Fibroblast of peridontal ligament (primary cell): Measurements from ENCODE around the gene TMOD2.

Source experiments
- DNase-seq: peaks from one replicate; pipeline ENCODE4 v3.0.0-alpha.2; 2010; ENCODE audit errors: extremely low read depth

The TMOD2 gene

DNA sequence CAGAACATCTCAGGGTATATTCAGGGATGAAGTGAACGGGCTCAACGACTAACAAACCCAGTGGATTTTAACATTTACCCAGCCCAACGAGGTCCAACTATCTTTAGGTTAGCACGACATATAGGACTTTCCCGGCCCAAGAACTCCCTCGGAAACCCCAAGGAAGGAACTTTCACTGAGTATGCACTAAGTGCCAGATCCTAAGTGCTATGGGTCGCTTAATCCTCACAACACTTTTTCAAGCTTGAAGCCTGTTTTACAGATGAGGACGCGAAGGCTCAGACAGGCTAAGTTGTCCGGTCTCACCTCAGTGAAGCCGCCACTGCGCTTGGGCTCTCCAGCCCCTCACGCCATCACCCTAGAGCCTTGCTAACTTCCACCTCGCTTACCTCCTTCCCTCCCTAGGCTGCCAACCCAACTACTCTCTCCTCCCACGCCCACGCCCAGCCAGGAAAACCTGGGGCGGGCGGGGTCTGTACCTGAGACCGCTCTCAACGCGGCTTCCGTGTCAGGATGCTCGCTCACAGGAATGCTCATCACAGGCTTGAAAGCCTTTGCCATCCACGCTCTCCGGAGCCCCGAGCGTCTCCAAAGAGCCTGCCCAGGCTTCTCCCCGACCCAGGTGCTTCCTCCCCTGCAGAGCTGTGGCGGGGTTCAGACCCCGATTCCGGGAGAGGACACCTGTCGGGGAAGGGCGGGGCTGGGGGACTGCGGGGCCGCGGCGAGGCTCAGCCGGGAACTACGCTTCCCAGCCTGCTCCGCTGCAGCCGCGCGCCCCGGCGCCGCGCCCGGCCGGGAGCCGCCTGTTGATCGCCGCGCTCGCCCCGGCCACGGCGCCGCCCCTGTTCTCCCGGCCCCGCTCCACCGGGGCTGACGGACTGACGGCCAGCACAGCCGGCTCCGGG, at the start of gene TMOD2:
TMOD2 (plus strand) TSS at position 806 of the 905 bp plus-strand sequence. CDS start 14,845 bp downstream, outside the sequence.
- DNase-seq: peak; percentile 18

- DNase-seq: no peak
Measured at GRCh38 chr15:51702710-51703109, 48.7 kb upstream of the TMOD2 start.

DNA sequence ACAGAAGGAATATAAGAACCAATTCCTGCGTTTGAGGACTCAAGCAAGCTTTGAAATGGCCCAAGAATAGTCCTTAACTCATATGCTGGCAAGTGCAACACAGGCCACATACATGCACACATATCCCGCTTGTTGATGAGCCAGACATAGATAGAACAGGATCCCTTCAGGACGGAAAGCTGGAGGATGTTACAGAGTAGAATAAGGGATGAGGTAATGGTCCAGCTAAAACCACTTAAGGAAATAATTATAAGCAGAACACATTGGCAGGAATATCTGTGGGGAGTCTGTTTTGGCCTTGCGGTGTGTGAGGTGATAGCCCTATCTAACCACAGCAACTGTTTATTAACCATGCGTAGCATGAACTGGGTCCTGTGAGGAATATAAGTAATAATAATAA, 45.1 kb upstream of the TMOD2 start:
- peak; percentile 22 for DNase-seq

GRCh38 chr15:51706926-51707608, 44.3 kb upstream of the TMOD2 start:
- DNase-seq: no peak

DNA sequence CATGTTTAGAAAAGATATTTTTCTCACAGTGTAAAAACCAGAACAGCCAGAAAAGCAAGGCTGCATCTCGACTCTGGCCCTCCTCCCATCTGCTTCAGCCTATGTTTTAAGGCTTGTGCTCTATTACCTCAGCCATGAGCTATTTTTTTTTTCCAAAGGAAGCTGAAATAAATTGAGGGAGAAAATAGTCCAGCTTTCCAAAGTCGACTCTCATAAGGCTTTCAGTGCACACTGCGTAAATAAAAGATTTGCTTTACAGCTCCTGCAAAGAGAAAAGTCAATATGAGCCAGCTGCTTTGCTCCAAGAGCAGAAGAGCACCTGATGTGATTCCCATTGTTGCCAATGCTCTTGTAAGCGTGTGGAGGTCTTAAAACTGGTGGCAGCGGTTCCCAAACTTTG, 43.4 kb upstream of the TMOD2 start:
- no peak for DNase-seq

GRCh38 chr15:51709031-51709430, 42.4 kb upstream of the TMOD2 start:
- DNase-seq: no peak

DNA sequence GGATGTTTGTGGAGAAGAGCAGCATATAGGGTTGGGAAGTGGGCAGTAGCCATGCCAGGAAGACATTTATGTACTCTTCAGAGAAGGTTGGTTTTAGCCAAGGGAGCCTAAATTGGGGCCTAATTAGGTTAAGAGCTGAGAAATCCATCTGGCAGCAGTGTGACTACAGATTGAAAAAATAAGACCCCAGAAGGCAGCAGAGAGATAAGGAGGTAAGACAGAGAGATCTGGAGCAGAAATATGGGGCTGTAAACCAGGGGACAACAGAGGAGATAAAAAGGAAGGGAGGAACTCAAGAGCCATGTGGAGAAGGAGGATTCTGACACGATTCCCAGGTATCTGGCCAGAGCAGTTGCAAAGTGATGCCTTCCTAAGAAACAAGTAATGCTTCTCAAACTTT, 37.2 kb upstream of the TMOD2 start:
- DNase-seq: no peak

DNA sequence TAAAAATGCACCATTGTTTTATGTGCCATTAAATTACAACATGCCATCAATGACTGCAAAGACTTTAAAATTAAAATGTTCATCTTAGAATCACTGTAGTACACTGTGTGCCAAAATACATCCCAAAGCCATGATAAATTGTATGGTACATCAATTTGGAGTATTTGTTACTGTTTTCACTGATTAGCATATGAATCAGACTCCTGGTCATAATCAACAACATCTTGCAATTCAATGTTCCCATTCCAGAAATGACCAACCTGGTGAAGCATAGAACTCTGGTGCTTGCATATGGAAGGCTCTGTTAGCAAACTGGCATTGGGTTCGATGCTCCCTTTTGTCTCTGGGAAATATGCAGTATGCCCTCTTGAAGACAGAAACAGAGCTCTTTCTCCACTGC, 36.5 kb upstream of the TMOD2 start:
- DNase-seq: no peak

DNA sequence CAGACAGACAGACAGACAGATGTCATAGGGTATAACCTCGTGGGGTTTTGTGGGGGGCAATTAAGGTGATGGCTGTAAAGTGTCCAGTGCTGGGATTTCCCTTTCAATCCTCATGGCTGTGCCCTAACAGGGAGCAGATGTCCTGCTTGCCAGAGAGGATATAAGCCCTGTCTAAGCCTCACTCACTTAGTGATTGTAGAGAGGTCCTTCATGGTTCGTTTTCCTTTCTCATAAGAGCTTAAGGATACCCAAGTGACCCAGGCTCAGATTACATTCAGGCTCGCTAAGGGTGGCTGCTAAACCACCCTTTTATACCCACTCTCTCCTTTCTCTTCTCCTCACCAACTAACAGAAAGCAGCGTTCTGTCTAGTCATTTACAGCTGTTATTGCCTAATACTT, 33.2 kb upstream of the TMOD2 start:
- DNase-seq: no peak

- DNase-seq: no peak
Measured at GRCh38 chr15:51718746-51719145, 32.7 kb upstream of the TMOD2 start.

DNA sequence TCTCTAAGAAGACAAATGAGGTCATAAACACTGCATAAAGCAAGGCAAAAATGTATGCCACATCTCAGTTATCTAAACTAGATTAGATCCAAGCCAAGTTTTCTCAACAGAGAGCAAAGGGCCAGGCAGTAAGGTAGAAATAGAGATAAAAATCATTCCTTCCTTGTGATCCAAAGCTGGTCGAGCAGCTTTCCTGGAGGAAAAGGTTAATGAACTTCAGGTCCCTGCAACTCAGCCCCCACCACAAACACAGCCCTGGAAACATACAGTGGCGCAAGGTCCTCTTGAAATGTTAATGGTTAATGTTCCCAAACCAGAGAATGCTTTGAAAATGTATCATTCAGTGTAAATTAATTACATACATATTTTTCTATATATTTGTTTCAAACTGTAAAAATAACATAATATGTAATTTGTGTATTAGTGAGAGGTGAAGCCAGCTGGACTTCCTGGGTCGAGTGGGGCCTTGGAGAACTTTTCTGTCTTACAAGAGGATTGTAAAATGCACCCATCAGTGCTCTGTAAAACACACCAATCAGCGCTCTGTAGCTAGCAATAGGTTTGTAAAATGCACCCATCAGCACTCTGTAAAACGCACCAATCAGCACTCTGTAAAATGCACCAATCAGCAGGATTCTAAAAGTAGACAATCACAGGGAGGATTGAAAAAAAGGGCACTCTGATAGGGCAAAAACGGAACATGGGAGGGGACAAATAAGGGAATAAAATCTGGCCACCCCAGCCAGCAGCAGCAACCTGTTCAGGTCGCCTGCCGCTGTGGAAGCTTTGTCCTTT, 31.0 kb upstream of the TMOD2 start:
- DNase-seq: no peak

- DNase-seq: no peak
Measured at GRCh38 chr15:51721199-51721960, 30.0 kb upstream of the TMOD2 start.

DNA sequence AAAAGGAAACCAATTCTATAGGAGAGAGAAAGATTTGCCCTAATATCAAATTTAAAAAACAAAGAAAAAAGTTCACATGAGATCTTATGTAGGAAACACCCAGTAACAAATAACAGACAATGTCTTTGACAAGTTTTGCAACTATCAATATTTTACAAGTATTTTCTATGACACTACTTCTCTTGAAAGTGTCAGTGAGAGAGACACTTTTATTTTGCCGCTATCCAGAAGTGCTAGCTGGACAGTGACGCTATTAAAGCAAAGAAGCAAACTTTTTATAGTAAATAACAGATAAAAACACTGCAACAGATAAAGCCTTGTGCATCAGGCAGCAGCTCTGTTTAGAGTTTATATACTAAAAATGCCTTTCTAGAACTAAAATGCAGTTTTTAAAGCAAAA, 27.2 kb upstream of the TMOD2 start:
- DNase-seq: no peak

- no peak for DNase-seq
Measured at GRCh38 chr15:51724673-51725072, 26.7 kb upstream of the TMOD2 start.

DNA sequence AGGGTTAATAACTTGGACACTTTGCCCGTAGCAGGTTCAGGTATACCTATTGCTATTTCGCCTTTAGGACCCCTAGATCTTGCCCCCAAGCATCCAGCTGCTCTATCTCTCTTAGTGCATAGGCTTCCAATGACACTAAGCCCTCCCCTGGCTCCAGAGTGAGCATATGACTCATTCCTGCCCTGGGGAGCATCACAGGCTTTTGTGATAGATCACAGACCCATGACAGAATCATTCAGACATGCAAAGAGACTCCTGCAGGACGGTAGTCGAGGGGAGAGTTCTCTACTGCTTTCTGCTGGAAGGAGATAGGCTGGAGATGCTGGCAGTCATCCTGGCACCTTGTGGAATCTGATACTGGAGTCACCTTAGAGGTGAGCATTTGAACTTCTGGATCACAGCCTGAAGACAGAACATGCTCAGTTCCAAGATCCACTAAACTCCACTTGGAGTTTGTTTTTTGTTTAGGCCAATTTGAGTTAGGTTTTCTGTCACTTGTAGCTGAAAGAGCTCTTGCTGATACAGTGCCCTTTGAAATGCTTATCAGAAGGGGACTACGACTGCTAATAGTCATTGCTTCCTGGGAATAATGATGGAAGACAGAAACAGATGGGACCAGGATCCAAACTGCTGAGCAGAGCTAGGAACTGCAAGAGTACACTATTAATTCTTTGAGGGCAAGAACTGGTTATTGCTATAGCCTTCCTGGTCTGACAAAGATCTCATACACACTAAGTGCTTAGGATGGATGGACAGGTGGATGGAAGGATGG, 24.9 kb upstream of the TMOD2 start:
- DNase-seq: peak; percentile 79

DNA sequence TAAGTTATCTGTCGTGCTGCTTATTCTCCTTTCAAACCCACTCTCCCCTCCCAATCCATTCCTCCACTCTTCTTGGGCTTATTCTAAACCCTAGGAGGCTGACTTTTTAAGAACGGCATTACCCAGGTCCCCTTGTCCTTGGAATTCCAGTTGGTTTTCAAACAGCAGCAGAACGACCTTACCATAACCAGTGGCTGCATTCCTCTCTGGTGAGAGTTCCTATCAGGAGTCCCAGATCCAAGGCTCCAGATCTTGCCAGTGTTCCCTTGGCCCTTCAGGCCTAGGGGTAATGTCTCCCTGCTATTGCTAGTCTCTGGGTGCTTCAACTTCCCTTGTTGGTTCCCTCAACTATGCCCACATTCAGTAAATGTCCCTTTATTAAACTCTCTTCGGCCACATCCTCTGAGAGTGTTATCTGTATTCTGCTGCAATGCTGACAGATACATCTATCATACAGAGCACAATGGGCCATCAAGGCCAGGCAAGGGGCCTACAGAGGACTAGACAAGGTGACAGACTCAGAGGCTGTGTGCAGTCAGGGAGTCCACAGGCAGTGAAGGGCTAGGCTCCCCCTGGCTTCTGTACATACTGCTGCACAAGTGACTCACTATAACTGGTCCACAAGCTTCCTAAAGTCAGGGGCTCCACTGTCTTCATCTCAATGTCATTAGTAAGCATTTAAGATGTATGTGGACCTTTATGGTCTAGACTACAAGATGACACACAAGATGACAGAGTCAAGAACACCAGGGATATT, 24.1 kb upstream of the TMOD2 start:
- peak; percentile 24 for DNase-seq

DNA sequence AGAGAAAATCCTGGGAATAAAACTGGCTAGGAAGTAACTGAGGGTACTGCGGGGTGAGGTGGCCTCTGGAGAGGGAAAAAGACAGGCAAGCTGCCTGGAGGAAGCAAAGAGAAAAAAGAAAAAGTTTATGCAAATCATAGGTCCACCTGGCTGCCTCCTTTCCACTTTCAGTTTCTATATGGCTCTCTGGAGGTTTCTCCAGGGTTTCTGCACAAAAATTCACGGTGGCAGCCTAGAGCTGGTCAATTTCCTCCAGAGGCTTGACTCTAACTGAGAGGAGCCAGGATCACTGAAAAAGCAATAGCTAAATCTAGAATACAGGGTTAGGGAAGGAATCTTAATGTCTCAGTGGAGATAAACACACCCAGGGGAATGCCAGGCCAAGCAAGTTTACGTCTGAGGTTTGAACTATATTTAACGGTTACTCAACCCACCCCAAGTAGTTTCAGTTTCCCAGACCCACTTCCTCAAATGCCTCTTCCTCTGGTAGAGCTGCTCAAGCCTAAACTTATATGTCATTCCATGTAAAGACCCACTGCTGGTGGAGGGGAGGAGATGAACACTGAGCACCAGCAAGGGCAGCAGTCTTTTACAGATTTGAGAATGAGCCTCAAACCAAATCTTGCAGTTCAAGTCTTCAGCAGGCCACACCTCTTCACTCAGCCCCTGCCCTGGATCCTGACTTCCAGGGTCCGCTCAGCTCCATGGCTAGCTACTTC, 19.7 kb upstream of the TMOD2 start:
- DNase-seq: peak; percentile 84

DNA sequence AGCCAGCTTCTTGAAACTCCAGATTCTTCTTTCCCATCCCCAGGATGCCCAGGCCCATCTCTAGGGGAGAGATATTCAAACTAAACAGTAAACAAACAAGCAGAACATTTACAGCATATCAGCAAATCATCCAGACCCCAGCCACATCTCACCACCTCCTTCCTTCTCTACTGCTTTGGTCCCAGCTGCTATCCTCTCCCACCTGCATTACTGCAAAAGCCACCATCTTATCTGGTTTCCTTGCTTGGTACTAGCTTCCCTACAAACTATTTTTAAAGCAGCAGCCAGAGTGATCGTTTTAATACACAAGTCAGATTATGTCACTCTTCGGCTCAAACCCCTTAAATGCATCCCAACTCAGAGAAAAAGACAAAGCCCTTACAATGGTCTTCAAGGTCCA, 18.8 kb upstream of the TMOD2 start:
- DNase-seq: no peak

- no peak for DNase-seq
Measured at GRCh38 chr15:51735228-51736010, 16.0 kb upstream of the TMOD2 start.
